GM19035 (cell line): Measurements from ENCODE around the gene CCDC60.

Experiments used
- ATAC-seq: cut with Tn5 transposase; IDR thresholded peaks from one replicate; pipeline ENCODE4 v1.9.1; 2021; ENCODE audit not compliant: unreplicated experiment

The CCDC60 gene

GRCh38 chr12:119505001-119505400, 170.5 kb downstream of the CCDC60 start:
- no peak for ATAC-seq

GRCh38 chr12:119512772-119513497, 178.4 kb downstream of the CCDC60 start:
- no peak for ATAC-seq

GRCh38 chr12:119528241-119528640, 193.7 kb downstream of the CCDC60 start:
- ATAC-seq, result no peak

GRCh38 chr12:119540476-119540875, 205.9 kb downstream of the CCDC60 start:
- ATAC-seq, result no peak

- ATAC-seq, result peak; percentile 59
Observed at GRCh38 chr12:119544765-119545625, 210.5 kb downstream of the CCDC60 start.

GRCh38 chr12:119546340-119546739, 211.8 kb downstream of the CCDC60 start:
- no peak for ATAC-seq

- no peak for ATAC-seq
Observed at GRCh38 chr12:119547001-119547400, 212.5 kb downstream of the CCDC60 start.

- no peak for ATAC-seq
Observed at GRCh38 chr12:119556854-119557253, 222.3 kb downstream of the CCDC60 start.

- no peak for ATAC-seq
Observed at GRCh38 chr12:119565404-119565803, 230.9 kb downstream of the CCDC60 start.

- no peak for ATAC-seq
Observed at GRCh38 chr12:119570771-119571170, 236.2 kb downstream of the CCDC60 start.

- no peak for ATAC-seq
Observed at GRCh38 chr12:119573086-119573485, 238.6 kb downstream of the CCDC60 start.

GRCh38 chr12:119574255-119574654, 239.7 kb downstream of the CCDC60 start:
- no peak for ATAC-seq

- ATAC-seq, result no peak
Observed at GRCh38 chr12:119576118-119576810, 241.7 kb downstream of the CCDC60 start.

GRCh38 chr12:119576915-119577314, 242.4 kb downstream of the CCDC60 start:
- ATAC-seq, result no peak

GRCh38 chr12:119578112-119578511, 243.6 kb downstream of the CCDC60 start:
- no peak for ATAC-seq

- no peak for ATAC-seq
Observed at GRCh38 chr12:119589097-119589496, 254.6 kb downstream of the CCDC60 start.

- no peak for ATAC-seq
Observed at GRCh38 chr12:119589634-119590033, 255.1 kb downstream of the CCDC60 start.
